Measurements from ENCODE around the gene ZNF816.

ZNF816 gene

GRCh38 chr19:52991484-52991883, 28.8 kb upstream of the ZNF816 start:
- no peak overlapping the region for H4K91ac ChIP-seq (ENCODE audit: low read length)
- no peak overlapping the region for H3K27ac ChIP-seq (ENCODE audit: low read length, poor library complexity, severe bottlenecking)
- peaks cover 2% of the 10 kb centered on the region for H3K79me1 ChIP-seq (replicated peaks; ENCODE audit: low read length, poor library complexity, severe bottlenecking)
- H3K23ac ChIP-seq (ENCODE audit: low read length in 2 of 2): no peak overlapping the region
- H3K14ac ChIP-seq (ENCODE audit: low read length in 2 of 2): no peak overlapping the region
- H3K9me3 ChIP-seq (ENCODE audit: control insufficient read depth, low read length): no peaks in the 10 kb centered on the region
- DNase-seq: peak; percentile 47
- H2BK5ac ChIP-seq (ENCODE audit: low read depth, low read length, poor library complexity, severe bottlenecking): no peak overlapping the region
- no peak overlapping the region for H2AFZ ChIP-seq (ENCODE audit: low read depth, low read length)
- no peak overlapping the region for H3K4me3 ChIP-seq (ENCODE audit: insufficient read depth in 1 of 2, low read depth in 1 of 2, low read length in 2 of 2)
- H3K4me2 ChIP-seq (ENCODE audit: low read length, poor library complexity, severe bottlenecking): no peak overlapping the region
- H3K27me3 ChIP-seq (ENCODE audit: control insufficient read depth in 1 of 2, insufficient read depth in 1 of 2, low read length in 2 of 2): no peaks in the 10 kb centered on the region
- no peak overlapping the region for H3K9ac ChIP-seq (ENCODE audit: low read length)
- H2BK12ac ChIP-seq (ENCODE audit: low read length in 2 of 2): no peak overlapping the region
- no peak overlapping the region for H3K18ac ChIP-seq (ENCODE audit: low read depth in 1 of 2, low read length in 2 of 2)
- no peak overlapping the region for H2BK120ac ChIP-seq (ENCODE audit: low read depth, low read length)
- H4K8ac ChIP-seq (ENCODE audit: low read length): no peak overlapping the region
- no peak overlapping the region for H2BK15ac ChIP-seq (ENCODE audit: low read depth, poor library complexity, severe bottlenecking)
- H3K36me3 ChIP-seq (ENCODE audit: control insufficient read depth in 1 of 2, insufficient read depth in 2 of 2, low read depth in 1 of 2, low read length in 2 of 2): no peaks in the 10 kb centered on the region
- no peak overlapping the region for H3K4ac ChIP-seq (ENCODE audit: low read depth in 1 of 2, low read length in 2 of 2)
- peaks cover 7% of the 10 kb centered on the region for H3K4me1 ChIP-seq (ENCODE audit: control insufficient read depth, insufficient read depth, low read depth, low read length)
- WGBS: 50% methylated on average over 1 of the region's 2 CpGs
- H2AK5ac ChIP-seq (ENCODE audit: low read length, severe bottlenecking): no peak overlapping the region

- no peak overlapping the region for H3K18ac ChIP-seq (ENCODE audit: low read depth in 1 of 2, low read length in 2 of 2)
- no peak overlapping the region for H3K4ac ChIP-seq (ENCODE audit: low read depth in 1 of 2, low read length in 2 of 2)
- no peak overlapping the region for H3K9ac ChIP-seq (ENCODE audit: low read length)
- no peak overlapping the region for H4K8ac ChIP-seq (ENCODE audit: low read length)
- H3K4me2 ChIP-seq (ENCODE audit: low read length, poor library complexity, severe bottlenecking): no peak overlapping the region
- H3K14ac ChIP-seq (ENCODE audit: low read length in 2 of 2): no peak overlapping the region
- H2BK5ac ChIP-seq (ENCODE audit: low read depth, low read length, poor library complexity, severe bottlenecking): no peak overlapping the region
- H3K79me1 ChIP-seq (replicated peaks; ENCODE audit: low read length, poor library complexity, severe bottlenecking): peaks cover 2% of the 10 kb centered on the region
- peaks cover 7% of the 10 kb centered on the region for H3K4me1 ChIP-seq (ENCODE audit: control insufficient read depth, insufficient read depth, low read depth, low read length)
- WGBS: 97% methylated on average over 12 of the region's 16 CpGs
- H2AK5ac ChIP-seq (ENCODE audit: low read length, severe bottlenecking): no peak overlapping the region
- no peaks in the 10 kb centered on the region for H3K36me3 ChIP-seq (ENCODE audit: control insufficient read depth in 1 of 2, insufficient read depth in 2 of 2, low read depth in 1 of 2, low read length in 2 of 2)
- no peak overlapping the region for H3K4me3 ChIP-seq (ENCODE audit: insufficient read depth in 1 of 2, low read depth in 1 of 2, low read length in 2 of 2)
- H2AFZ ChIP-seq (ENCODE audit: low read depth, low read length): no peak overlapping the region
- H2BK120ac ChIP-seq (ENCODE audit: low read depth, low read length): no peak overlapping the region
- H2BK15ac ChIP-seq (ENCODE audit: low read depth, poor library complexity, severe bottlenecking): no peak overlapping the region
- H3K27ac ChIP-seq (ENCODE audit: low read length, poor library complexity, severe bottlenecking): no peak overlapping the region
- no peak overlapping the region for H2BK12ac ChIP-seq (ENCODE audit: low read length in 2 of 2)
- H4K91ac ChIP-seq (ENCODE audit: low read length): no peak overlapping the region
- no peaks in the 10 kb centered on the region for H3K9me3 ChIP-seq (ENCODE audit: control insufficient read depth, low read length)
- H3K27me3 ChIP-seq (ENCODE audit: control insufficient read depth in 1 of 2, insufficient read depth in 1 of 2, low read length in 2 of 2): no peaks in the 10 kb centered on the region
- H3K23ac ChIP-seq (ENCODE audit: low read length in 2 of 2): no peak overlapping the region
- DNase-seq: no peak
Observed at GRCh38 chr19:52990759-52991418, 28.2 kb upstream of the ZNF816 start.

GRCh38 chr19:52988506-52988905, 25.8 kb upstream of the ZNF816 start:
- Histone ChIP-seq H2BK120ac (ENCODE audit: low read depth, low read length) (no peak overlapping the region), H2AK5ac (ENCODE audit: low read length, severe bottlenecking) (no peak overlapping the region), H3K9ac (ENCODE audit: low read length) (no peak overlapping the region), H2BK5ac (ENCODE audit: low read depth, low read length, poor library complexity, severe bottlenecking) (no peak overlapping the region), H4K8ac (ENCODE audit: low read length) (no peak overlapping the region), H3K79me1 (replicated peaks; ENCODE audit: low read length, poor library complexity, severe bottlenecking) (peaks cover 2% of the 10 kb centered on the region), H3K9me3 (ENCODE audit: control insufficient read depth, low read length) (peaks cover 15% of the 10 kb centered on the region), H2AFZ (ENCODE audit: low read depth, low read length) (no peak overlapping the region), H2BK15ac (ENCODE audit: low read depth, poor library complexity, severe bottlenecking) (no peak overlapping the region), H3K23ac (ENCODE audit: low read length in 2 of 2) (no peak overlapping the region), H2BK12ac (ENCODE audit: low read length in 2 of 2) (no peak overlapping the region), H3K14ac (ENCODE audit: low read length in 2 of 2) (no peak overlapping the region), H3K4me3 (ENCODE audit: insufficient read depth in 1 of 2, low read depth in 1 of 2, low read length in 2 of 2) (no peak overlapping the region), H3K4ac (ENCODE audit: low read depth in 1 of 2, low read length in 2 of 2) (no peak overlapping the region), H3K4me1 (ENCODE audit: control insufficient read depth, insufficient read depth, low read depth, low read length) (peaks cover 5% of the 10 kb centered on the region), H4K91ac (ENCODE audit: low read length) (no peak overlapping the region), H3K18ac (ENCODE audit: low read depth in 1 of 2, low read length in 2 of 2) (no peak overlapping the region), H3K27ac (ENCODE audit: low read length, poor library complexity, severe bottlenecking) (no peak overlapping the region), H3K4me2 (ENCODE audit: low read length, poor library complexity, severe bottlenecking) (no peak overlapping the region), H3K36me3 (ENCODE audit: control insufficient read depth in 1 of 2, insufficient read depth in 2 of 2, low read depth in 1 of 2, low read length in 2 of 2) (peaks cover 3 to 6% of the 10 kb centered on the region in 2 experiments), H3K27me3 (ENCODE audit: control insufficient read depth in 1 of 2, insufficient read depth in 1 of 2, low read length in 2 of 2) (no peaks in the 10 kb centered on the region)
- DNase-seq: no peak
- 73% methylated on average over 5 of the region's 5 CpGs for WGBS

GRCh38 chr19:52987221-52987620, 24.5 kb upstream of the ZNF816 start:
- no peak overlapping the region for H2BK12ac ChIP-seq (ENCODE audit: low read length in 2 of 2)
- no peak overlapping the region for H3K4me2 ChIP-seq (ENCODE audit: low read length, poor library complexity, severe bottlenecking)
- no peak overlapping the region for H2BK15ac ChIP-seq (ENCODE audit: low read depth, poor library complexity, severe bottlenecking)
- no peak overlapping the region for H3K23ac ChIP-seq (ENCODE audit: low read length in 2 of 2)
- peaks cover 16% of the 10 kb centered on the region for H3K9me3 ChIP-seq (ENCODE audit: control insufficient read depth, low read length)
- peaks cover 1% of the 10 kb centered on the region for H3K4me1 ChIP-seq (ENCODE audit: control insufficient read depth, insufficient read depth, low read depth, low read length)
- no peak overlapping the region for H4K91ac ChIP-seq (ENCODE audit: low read length)
- DNase-seq: no peak
- H3K79me1 ChIP-seq (replicated peaks; ENCODE audit: low read length, poor library complexity, severe bottlenecking): peaks cover 2% of the 10 kb centered on the region
- no peak overlapping the region for H4K8ac ChIP-seq (ENCODE audit: low read length)
- peaks cover 3 to 6% of the 10 kb centered on the region in 2 experiments for H3K36me3 ChIP-seq (ENCODE audit: control insufficient read depth in 1 of 2, insufficient read depth in 2 of 2, low read depth in 1 of 2, low read length in 2 of 2)
- H3K27ac ChIP-seq (ENCODE audit: low read length, poor library complexity, severe bottlenecking): no peak overlapping the region
- 90% methylated on average over 4 of the region's 4 CpGs for WGBS
- H3K4me3 ChIP-seq (ENCODE audit: insufficient read depth in 1 of 2, low read depth in 1 of 2, low read length in 2 of 2): no peak overlapping the region
- H3K9ac ChIP-seq (ENCODE audit: low read length): no peak overlapping the region
- H2AFZ ChIP-seq (ENCODE audit: low read depth, low read length): no peak overlapping the region
- H2BK120ac ChIP-seq (ENCODE audit: low read depth, low read length): no peak overlapping the region
- no peaks in the 10 kb centered on the region for H3K27me3 ChIP-seq (ENCODE audit: control insufficient read depth in 1 of 2, insufficient read depth in 1 of 2, low read length in 2 of 2)
- H2BK5ac ChIP-seq (ENCODE audit: low read depth, low read length, poor library complexity, severe bottlenecking): no peak overlapping the region
- no peak overlapping the region for H3K4ac ChIP-seq (ENCODE audit: low read depth in 1 of 2, low read length in 2 of 2)
- H3K18ac ChIP-seq (ENCODE audit: low read depth in 1 of 2, low read length in 2 of 2): no peak overlapping the region
- H2AK5ac ChIP-seq (ENCODE audit: low read length, severe bottlenecking): no peak overlapping the region
- H3K14ac ChIP-seq (ENCODE audit: low read length in 2 of 2): no peak overlapping the region

Data from mesenchymal stem cell (in vitro differentiated cells and primary cell).